NCI-H187 (cell line): Measurements from ENCODE around the gene AP3S2.
"Not testable (repeated sequence)": the region's sequence is repeated elsewhere in the genome, so short reads cannot be mapped to it uniquely, and the experiment has no call there.

Experiments used
- DNase-seq, 2 experiments: peaks; one replicate each; lab custom pipeline; 2025; lab: John Stamatoyannopoulos, UW

AP3S2 gene

DNA sequence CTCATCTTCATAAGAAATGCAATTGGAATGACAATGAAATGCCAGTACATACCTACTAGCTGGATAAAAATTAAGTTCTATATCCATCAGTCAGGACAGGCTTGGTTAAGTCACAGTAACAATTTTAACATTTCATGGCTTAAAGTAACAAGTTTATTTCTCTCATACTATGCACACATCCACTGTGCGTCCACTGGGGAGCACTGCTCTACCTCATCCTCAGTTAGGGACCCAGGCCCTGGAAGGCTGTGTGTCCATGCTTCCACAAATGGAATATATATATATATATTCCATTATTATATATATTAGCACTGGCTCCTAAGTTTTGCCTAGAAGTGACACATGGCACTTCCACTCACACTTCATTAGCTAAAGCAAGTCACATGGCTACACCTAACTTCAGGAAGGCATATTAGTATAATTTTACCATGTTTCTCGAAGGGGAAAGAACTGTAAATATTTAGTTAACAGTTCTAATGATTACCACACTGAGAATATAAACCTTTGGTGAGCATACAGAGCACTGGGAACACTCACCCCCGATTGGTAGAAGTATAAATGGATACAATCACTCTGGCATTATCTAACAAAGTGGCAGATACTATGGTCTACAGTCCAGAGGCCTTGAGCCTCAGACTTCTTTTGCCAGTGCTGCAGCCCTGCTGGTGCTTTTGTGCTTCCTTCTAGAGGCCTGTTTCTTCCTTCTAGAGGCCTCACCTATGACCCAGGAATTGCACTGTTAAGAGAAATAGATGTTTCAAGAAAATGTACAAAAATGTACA is 28.6 kb downstream of the AP3S2 start:
- no peak for DNase-seq

DNA sequence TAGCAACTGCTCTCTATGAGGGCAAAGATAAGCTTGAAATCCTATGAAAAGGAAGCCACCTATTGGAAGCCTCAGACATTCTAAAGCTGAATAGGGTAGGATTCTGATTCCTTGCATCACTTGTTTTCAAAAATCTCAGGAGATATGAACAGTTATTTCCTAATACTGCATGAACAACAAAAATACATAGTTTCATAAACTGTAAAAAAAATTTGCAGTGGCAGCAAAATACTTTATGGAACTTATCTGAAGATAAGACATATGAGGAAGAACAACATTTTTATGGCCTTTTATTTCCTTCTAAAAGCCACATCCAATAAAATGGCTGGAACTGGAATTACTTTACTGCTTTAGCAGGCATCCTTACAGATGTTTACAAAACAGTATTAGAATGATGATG is 29.9 kb downstream of the AP3S2 start:
- DNase-seq = no peak

DNA sequence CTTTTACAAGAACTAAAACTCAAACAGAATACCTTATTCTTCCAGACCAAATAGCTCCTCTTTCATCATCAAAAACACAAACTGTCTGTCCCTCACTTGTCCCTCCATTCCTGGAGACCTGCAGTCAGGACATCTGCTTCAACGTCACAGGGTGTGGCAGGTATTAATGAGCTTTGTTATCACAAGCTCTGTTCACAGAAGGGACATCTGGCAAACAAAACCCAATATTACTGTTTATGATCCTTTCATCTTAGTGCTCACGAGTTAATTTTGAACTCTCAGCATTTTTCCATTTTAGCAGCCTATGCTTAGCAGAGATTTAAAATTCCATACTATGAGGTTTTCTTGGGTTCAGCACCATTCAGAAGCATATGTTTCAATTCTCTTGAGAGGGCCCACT is 32.9 kb downstream of the AP3S2 start:
- DNase-seq = no peak

DNA sequence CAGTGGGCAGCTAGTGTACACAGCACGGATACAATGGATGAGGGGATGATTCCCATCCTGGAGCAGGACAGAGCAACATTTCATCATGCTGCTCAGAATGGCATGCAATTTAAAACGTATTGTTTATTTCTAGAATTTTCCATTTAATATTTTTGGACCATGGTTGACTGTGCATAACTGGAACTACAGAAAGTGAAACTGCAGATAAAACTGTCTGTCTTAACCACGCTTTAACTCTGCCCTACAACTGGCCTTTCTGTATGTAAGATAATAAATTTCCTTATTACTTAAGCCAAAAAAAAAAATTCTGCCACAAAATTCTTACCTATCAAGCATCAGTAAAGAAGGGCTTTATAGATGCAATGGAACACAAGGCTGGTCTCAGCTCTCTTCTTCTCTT is 33.4 kb downstream of the AP3S2 start:
- no peak for DNase-seq

DNA sequence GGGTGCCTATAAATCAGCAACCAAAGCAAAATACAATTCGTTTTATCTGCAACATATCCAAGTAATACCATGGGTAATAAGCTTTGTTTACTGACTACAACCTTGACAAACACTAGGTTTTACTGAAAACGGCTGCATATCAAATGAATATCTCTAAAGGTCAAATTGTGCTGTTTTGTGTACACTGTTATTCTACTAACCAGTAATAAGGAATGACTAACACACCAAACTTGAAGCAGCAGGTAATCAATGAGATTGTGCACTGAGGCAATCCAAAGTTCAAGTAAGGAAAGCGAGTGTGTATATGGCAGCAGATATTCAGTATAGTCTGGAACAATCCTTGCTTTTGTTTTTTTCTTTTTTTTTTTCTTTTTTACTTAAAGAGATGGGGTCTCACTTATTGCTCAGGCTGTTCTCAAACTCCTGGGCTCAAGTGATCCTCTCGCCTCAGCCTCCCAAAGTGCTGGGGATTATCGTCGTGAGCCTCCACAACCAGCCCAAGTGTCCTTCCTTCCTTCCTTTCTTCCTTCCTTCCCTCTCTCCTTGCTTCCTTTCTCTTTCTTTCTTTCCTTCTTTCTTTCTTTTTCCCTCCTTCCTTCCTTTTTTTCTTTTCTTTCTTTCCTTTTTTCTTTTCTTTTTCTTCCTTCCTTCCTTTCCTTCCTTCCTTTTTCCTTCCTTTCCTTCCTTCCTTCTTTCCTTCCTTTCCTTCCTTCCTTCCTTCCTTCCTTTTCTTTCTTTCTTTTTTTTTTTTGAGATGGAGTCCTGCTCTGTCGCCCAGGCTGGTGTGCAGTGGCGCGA is 34.9 kb downstream of the AP3S2 start:
- no peak for DNase-seq

DNA sequence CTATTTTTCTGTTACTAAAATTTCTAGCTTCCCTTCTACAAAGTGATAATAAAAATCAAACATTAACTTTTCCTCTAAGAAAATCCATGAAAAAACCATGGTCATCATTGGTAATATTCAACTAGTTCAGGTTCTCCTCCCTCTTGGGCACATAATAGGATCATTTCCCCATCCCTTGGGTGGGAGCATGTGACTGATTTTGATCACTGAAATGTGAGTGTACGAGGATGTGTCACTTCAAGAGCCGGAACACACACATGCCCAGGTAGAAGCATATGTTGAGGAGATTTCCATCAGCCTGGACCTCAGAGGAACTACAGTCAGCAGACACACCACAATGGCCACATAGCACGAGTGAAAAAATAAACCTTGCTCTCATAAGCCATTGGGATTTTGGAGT is 36.1 kb downstream of the AP3S2 start:
- no peak for DNase-seq

DNA sequence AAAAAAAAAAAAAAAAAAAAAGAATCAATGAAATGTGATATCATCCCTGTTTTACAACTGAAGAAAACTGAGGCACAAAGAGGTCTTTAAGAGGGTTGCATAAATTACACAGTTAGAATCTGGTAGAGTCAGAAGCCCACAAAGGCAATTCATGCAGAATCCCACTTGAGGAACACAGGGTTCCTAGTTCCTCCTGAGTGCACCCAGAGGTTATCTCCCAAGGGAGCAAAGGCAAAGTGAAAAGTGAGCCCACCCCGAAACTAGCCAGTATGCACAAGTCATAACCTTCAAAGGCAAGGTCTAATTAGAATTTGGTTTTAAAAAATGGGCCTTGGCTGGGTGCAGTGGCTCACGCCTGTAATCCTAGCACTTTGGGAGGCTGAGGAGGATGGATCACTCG is 37.8 kb downstream of the AP3S2 start:
- DNase-seq = no peak

DNA sequence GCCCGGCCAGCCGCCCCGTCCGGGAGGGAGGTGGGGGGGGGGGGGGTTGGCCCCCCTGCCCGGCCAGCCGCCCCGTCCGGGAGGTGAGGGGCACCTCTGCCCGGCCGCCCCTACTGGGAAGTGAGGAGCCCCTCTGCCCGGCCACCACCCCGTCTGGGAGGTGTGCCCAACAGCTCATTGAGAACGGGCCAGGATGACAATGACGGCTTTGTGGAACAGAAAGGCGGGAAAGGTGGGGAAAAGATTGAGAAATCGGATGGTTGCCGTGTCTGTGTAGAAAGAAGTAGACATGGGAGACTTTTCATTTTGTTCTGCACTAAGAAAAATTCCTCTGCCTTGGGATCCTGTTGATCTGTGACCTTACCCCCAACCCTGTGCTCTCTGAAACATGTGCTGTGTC is 38.9 kb downstream of the AP3S2 start:
- DNase-seq = not testable (repeated sequence)

DNA sequence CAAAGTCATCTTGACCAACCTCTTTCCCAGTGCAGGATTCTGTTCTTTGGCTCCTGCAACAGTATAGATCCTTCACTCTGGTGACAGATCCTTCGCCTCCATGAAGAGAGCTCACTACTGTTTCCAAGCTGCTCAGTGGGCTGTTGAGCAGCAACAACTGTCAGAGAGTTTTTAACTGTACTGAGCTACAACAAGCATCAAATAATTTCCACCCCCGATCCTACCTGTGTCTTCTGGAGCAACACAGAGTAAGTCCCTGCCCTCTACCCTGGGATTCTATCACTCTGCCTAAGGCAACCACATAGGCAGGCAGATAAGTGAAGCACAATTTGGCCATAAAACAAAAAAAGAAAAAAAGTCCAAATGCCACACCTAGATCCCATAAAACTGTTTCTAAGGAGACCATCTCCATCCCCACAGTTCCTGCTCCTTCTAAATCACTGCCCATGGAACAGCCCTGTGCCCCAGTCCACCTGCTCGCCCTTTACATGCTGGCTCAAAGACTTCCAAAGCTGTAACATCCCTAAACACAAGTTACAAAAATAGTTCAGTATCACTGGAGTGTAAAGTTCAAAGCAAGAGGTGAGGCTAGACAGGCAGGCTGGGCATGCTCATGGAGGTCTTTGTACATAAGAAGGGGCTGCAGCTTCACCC is 41.3 kb downstream of the AP3S2 start:
- no peak for DNase-seq

DNA sequence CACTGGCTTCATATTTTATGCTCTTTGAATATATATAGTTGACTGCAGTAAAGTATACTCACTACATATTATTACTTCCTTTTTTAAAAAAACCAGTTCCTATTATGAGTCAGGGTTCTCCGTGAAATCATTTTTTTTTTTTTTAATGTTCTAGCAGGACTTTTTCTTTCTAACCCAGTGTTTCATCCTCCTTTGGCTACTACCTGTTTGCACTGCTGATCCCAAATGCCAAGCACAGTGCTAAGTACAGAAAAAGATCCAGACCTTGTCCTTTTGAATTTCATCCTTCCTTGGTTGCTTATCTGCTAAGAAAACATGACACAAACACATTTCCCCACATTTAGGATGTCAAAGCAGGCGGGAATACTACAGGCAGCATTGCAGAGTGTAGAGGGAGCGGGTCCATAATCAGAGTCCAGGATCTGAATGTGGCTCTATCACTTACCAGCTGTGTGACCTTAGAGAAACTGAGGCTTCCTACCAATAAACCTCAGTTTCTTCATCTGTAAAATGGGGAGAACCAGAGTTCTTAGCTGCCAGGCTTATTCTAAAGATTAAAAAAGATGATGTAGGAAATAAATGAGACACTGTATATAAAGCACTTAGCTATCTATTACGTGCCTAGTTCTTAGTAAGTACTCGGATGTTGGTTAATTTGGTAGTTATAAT is 42.0 kb downstream of the AP3S2 start:
- DNase-seq = no peak

DNA sequence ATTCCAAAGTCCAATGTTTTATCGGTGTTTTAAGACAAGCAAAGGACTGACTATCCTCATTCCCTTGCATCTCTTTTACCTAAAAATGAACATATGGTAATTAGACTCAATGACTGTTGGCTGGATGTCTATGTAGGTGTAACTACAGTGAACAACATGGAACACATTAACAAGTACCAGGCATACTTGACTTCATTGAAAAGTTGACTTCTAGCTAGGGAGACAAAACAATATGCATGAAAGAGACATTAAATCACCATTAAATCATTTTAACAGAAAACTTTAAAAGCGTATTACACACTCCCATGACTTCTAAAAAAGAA is 44.9 kb downstream of the AP3S2 start:
- no peak for DNase-seq

DNA sequence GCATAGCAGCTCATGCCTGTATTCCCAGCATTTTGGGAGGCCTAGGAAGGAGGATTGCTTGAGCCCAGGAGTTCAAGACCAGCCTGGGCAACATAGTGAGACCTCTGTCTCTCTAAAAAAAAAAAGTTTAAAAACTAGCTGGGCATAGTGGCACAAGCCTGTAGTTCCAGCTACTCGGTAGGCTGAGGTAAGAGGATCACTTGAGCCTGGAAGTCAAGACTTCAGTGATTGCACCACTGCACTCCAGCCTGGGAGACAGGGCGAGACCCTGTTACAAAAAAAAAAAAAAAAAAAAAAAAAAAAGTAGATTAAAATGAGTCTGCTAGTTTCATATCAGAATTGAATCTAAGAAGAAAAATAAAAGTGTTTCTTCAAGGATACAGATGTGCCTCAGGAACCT is 46.7 kb downstream of the AP3S2 start:
- no peak for DNase-seq

DNA sequence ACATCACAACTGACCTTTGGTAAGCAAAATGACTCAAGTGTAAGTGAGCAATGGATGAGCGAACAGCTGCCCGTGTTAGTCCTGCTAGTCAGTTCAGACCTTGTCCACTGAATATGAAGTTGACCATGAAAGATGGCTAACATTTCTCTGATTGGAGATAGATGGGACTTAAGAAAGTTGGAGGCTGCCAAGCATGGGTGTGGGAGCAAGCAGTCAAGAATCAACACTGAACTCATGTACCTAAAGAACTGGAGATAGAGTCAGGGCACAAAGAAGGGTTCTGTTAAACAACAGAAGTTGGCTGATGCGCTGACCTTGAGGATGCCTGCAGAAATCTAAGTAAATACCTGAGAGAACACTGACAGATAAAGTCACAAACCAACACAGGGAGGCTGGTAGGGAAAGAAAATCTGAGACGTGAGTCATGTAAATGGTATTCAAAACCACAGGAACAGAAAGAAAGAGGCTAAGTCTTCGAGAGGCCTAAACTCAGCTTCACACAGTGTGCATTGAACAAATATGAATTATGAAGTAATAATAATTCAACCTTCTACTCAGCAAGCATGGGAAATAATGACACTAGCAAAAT is 48.4 kb downstream of the AP3S2 start:
- DNase-seq = no peak

DNA sequence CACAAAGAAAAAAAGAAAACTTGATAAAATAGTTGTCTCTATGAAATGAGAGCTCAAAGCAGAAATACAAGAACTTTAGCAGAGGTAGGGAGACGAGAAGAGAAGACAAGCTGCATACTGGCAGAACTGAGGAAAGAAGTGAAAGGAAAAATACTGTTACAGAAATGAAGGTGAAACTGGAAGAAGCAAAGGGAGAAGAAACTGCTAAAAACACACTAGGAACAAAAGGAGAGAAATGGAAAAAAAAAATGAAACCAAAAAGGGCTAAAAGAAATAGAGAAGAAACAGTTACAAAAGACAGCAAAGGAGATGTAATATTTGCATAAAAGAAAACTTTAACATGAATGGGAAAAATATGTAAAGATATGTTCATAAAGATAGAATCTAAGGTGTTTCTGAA is 51.8 kb downstream of the AP3S2 start:
- no peak for DNase-seq

DNA sequence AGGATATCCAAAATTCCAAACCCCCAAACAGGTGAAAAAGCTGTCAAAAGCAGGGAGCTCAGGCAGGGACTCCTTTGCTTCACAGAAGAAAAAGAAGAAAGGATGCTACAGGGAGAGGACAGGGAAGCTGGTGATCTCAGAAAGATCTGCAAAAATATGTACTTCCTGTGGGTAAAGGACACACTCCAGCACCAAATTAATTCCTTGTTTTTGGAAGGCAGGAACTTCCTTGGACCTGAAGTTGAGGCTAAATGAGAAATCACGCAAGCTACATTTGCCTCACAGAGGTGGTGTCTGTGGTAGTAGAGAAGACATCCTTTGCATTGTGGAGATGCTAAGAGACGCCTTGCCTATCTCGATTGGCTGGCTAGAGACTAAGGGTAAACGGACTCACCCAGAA is 52.5 kb downstream of the AP3S2 start:
- DNase-seq = no peak

DNA sequence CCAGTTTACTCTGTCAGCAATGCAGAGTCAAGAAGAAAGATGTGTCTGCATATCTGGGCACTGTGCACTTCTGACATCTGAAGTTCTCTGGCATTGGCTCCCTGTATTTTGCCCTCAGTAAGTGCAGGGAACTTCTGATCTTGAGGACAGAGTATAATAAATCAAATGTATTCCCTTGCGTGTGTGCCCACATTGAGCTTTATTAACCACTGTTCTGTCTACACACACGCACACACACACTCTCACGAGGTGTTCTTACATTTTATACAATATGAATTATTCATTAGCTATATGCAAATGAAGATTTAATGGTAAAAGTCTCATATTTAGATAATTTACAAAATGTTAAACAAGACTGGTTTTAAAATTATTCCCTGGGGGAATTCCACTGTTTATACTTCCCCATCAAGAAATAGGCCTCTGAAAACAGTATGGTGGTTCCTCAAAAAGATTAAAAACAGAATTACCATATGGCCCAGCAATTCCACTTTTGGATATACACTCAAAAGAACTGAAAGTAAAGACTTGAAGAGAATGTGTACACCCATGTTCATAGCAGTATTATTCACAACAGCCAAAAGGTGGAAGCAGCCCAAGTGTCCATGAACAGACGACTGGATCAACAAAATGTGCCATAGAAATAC is 54.5 kb downstream of the AP3S2 start:
- DNase-seq = no peak

DNA sequence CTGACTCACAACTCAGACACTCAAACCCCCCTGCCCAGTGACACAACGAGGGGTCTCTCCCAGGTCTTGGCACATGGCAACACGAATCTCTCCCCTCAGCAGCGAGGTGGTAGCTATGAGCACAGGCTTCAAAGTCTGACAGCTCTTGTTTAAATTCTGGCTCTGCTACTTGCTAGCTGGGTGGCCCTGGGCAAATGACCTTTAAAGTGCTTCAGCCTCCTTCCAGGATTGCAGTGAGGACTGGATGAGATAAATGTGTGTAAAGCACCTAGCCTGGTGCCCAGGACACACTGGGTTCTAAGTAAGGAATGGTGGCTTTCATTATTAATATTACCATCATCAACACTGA is 56.0 kb downstream of the AP3S2 start:
- no peak for DNase-seq

DNA sequence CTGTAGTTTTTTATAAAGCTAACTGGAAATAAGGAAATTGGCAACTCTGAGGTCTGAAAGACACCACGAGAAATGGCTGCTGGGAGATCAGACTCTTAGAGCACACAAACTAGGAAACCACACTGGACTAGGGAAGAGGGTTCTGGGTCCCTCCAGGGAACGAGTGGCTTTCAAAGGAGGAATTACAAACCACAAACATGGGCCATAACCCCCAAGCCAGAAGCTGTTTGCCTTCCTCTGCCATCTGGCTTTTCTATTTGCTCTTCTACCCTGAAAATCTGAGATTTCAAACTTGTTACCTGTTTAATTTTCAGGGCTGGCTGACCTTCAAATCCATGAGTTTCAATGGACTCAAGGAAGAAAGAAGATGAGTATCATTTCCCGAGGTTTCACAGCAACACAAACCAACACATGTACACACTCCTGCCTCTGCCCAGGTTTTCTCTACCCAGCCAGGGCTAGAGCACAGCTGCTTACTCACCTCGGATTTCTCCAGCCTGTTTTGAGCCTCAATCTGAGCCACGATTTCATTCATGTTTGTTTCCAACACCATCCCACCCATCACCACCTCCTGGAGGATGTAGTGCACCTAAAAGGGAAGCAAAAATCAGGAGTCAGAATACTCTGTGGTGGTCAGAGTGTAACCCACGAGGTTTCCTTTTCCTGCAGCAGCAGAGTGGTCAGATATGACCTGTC is 56.5 kb downstream of the AP3S2 start:
- DNase-seq = no peak

DNA sequence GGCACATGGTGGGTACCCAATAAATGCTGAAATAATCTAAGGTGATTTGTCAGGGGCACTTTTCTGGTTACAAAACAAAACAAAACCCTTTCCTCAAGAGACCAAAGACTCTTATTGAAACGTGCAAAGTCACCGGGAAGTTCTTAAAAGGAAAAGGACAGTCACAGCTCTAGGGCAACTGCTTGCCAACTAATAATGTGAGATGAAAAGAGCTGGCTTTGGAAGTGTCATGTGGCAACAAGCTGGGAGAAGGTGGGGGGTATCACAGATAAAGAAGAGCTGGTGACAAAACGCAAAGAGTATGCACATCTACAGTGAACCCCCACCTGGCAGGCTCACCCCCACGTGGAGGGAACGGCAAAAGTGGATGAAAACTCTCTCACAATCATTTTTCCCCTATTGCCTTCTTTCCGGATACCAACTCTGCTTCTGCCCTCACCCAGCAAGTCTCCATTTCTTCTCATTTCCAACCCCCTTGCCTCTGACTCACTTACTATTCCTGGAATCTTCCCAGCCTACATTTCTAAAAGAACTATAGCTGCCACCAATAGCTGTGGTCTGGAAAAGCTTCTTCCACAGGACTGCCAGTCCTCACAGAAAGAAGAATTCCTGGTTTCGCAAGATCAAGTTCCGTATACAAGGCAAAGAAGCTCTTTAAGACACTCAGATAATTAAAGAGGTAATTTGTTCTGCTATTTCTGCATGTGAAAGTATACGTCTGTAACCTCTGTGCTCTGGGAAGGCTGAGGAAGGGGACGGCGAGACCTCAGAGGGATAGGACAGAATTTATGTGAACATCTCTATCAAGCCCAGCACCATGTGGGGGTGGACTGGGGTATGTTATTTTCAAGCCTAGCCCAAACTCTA is 57.3 kb downstream of the AP3S2 start:
- DNase-seq = no peak

DNA sequence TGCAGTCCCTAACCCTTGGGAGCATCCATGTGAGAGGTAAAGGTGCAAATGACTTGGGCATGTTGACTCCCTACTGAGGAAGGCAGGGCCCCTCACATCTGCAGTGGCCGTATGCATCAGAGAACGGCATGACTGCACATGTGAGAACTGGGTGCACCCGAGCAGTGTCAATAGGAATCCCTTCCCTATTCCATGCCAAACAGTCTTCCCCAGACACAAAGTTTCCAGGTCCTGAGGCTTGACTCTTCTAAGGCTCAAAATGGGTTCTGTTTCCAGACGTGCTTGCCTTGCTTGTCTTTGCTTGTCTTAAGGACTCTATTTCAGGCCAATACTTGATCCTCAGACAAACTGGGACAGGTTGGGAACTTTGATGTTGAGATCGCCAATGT is 58.6 kb downstream of the AP3S2 start:
- no peak for DNase-seq
